22Rv1 (cell line): ENCODE results near the gene EVPL.

Source experiments
- ZFX ChIP-seq: fragments of 450-650 bp; IDR thresholded peaks from 2 replicates; pipeline ENCODE4 v1.6.1; 2017; ENCODE audit warnings: antibody characterized with exemption, borderline replicate concordance
- TF ChIP-seq, protein P1 (sequence below): fragments of 450-650 bp; IDR thresholded peaks from 2 replicates; pipeline ENCODE4 v1.5.1; 2017; ENCODE audit warnings: mild to moderate bottlenecking

DNA sequence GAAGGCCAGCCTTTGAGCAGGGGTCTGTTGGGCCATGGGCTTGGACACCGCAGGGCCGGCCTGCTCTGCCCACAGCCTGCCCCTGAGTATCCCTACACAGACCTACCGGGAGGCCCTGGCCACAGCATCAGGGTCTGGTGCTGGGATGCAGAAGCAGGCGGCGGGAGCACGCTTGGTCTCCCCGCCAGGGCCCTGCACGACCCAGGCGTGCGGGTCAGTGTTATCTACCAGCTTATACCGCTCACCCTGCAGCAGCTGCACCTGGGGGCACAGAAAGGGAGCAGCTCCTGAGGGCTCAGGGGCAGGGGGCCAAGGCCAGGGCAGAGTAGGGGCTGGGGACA is 8.8 kb downstream of the EVPL start:
- no peak for TF ChIP-seq ZFX
- TF ChIP-seq, protein P1, sequence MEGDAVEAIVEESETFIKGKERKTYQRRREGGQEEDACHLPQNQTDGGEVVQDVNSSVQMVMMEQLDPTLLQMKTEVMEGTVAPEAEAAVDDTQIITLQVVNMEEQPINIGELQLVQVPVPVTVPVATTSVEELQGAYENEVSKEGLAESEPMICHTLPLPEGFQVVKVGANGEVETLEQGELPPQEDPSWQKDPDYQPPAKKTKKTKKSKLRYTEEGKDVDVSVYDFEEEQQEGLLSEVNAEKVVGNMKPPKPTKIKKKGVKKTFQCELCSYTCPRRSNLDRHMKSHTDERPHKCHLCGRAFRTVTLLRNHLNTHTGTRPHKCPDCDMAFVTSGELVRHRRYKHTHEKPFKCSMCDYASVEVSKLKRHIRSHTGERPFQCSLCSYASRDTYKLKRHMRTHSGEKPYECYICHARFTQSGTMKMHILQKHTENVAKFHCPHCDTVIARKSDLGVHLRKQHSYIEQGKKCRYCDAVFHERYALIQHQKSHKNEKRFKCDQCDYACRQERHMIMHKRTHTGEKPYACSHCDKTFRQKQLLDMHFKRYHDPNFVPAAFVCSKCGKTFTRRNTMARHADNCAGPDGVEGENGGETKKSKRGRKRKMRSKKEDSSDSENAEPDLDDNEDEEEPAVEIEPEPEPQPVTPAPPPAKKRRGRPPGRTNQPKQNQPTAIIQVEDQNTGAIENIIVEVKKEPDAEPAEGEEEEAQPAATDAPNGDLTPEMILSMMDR = no peak
